Activated T-cell treated with anti-CD3 and anti-CD28 coated beads for 1 hour (primary cell): Measurements from ENCODE around the gene CD300LD.
"Not testable (repeated sequence)": the region's sequence is repeated elsewhere in the genome, so short reads cannot be mapped to it uniquely, and the experiment has no call there.

Source experiments
- DNase-seq: peaks from one replicate; pipeline ENCODE4 v3.0.0-alpha.2; 2020; ENCODE audit warnings: low read depth

The CD300LD gene

DNA sequence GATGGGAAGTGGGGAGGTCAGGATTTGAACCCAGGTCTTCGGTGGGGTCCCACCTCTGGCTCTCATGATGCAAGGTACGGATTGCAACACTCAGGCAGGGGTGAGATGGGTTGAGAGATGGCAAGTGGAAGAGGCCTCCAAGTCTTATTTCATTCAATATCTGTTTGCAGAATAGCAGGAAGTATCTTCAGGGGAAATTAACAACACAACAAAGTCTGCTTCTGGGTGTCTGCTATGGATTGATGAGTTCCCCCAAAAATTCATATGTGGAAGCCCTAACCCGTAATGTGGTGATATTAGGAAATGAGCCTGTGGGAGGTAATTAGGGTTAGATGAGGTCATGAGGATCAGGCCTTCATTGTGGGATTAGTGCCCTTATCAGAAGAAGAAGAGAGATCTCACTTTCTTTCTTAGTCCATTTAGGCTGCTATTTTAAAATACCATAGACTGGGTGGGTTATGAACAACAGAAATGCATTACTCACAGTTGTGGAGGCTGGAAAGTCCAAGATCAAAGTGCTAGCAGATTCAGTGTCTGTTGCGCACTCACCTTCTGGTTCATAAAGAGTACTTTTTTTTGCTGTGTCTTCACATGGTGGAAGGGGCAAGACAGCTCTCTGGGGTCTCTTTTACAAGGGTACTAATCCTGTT lies 20.3 kb downstream of the CD300LD start:
- DNase-seq = no peak

DNA sequence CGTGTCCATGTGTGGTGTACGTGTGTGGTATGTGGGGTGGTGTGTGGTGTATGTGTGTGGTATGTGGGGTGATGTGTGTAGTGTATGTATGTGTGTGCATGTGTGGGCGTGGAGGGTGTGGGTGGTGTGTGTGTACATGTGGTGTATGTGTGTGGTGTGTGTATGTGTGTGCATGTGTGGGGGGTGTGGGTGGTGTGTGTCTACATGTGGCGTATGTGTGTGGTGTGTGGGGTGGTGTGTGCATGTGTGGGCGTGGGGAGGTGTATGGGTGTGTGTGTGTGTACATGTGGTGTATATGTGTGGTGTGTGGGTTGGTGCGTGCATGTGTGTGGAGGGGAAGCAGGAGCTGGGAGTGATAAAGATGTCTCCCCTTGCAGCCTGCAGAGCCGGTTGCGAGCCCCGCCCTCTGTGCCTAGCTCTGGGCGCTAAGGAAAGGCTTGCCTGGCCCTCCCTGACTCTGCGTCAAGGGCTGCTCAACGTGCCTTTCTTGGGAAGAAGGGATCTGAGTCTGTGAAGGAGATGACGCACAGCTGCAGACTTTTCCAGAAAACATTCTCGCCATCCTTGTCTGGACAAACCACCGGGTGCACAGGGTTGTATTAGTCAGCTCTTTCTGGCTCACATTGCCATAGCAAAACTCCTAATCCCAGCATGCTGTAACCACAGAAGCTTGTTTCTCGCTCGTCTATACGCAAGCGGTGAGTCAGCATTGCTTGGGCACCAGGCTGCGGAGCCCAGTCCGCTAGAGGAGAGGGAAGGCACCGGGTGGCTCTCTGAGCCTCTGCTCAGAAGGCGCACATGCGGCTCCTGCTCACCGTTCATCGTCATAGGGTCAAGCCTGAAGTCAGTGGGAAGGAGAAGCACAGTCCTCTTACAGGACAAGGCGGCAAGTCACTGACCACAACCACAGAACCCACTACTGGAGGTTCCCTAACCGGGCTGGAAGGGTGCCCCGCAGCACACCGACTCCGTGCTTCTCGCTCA lies 22.8 kb downstream of the CD300LD start:
- no peak for DNase-seq

DNA sequence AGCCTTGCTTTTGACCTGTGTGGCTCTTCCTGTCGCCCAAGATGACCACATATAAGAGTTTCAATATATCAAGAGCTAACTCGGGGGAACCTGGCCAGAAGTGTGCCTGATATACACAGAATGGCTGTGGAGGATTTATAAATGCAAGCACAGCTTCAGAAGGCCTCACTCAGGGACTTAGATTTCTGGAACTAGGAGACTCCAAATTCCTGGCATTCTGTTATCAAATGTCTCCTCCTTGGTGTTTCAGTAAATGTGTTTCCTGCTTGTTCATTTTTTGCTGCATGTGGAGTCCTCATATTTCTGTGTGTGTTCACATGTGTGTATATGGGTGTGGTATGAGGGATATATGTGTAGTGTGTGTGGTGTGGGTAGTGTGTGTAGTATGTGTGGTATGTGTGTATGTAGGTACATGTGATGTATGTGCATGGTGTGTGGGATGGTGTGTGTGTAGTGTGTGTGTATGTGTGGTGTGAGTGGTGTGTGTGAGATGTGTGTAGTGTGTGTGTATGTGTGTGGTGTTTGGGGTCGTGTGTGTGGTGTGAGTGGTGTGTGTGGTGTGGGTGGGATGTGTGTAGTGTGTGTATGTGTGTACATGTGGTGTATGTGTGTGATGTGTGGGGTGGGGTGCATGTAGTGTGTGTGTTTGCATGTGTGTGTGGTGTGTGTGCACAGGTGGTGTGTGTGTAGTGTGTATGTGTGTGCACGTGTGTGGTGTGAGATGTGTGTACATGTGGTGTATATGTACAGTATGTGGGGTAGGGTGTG lies 23.8 kb downstream of the CD300LD start:
- no peak for DNase-seq

DNA sequence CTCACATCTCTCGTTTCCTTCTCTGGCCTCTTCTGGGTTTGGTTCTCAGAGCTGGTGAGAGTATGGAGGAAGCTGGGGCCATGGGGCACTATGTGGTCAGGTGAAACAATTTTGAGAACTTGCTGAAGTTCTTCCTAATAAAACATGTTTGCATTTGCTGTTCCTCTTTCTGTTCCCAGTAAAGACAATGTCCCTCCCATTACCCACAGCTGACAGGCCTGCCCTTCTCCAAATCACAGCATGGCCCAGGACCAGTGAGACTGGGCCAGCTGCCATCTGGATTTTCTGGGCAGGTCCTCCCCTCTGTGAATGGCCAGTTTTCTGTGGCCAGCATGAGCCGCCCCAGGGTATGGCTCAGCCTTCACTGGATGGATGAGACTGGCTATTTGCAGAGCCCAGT lies 24.7 kb downstream of the CD300LD start, which contains the start of gene CD300H:
TSS of gene CD300H (minus strand) at position 113 of the 400 bp plus-strand sequence.
- no peak for DNase-seq

DNA sequence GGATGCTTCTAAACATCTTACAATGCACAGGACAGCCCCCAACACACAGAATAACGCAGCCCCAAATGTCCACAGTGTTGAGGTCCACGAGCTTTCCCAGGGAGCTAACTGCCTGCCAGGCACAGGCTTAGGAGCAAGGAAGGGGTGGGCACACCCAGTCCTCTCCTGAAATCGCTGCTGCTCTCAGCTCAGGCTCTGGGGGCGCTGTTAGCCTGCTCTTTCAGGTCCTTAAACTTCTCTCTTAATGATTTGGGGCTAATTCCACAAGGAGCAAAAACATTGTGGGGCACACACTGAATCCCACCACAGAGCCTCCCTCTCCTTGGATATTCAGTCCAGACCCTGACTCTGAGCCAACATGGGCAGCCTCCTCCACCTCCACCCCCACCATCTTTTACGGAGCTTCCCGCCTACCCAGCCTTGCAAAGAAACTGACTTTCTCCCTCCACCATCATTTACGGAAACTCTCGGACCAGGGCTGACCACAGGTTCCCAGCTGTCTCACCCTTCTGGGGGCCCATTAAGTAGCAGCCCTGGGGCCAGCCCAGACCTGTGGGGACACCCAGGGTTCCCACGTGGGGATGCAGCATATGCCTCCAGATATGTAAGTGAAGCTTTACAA lies 25.8 kb downstream of the CD300LD start:
- DNase-seq = peak; percentile 10

DNA sequence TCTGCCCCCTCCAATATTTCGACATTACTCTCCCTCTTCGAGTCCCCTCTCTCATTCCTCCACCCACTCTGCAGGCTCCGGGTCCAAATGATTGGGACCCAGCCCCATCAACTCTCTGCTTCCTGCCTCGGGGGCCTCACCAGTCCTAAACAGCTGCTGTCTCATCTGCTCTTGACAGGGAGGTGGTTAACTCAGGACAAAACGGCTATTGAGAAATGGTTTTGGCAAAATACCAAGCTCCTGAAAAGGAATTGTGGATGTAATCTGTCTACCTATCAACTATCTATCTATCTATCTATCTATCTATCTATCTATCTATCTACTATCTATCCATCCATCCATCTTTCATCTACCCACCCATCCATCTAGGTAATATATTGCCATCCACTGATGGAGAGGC lies 27.0 kb downstream of the CD300LD start:
- DNase-seq = no peak

DNA sequence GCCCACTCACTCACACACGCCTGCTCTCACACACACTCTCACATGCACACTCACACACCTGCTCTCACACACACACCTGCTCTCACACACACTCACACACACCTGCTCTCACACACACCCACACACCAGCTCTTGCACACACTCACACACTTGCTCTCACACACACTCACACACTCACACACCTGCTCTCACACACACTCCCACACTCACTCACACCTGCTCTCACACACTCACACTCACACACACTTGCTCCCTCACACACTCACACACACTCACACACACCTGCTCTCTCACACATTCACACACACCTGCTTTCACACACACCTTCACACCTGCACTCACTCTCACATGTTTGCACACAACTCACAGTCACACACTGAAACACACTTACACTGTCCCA lies 28.7 kb downstream of the CD300LD start:
- no peak for DNase-seq

DNA sequence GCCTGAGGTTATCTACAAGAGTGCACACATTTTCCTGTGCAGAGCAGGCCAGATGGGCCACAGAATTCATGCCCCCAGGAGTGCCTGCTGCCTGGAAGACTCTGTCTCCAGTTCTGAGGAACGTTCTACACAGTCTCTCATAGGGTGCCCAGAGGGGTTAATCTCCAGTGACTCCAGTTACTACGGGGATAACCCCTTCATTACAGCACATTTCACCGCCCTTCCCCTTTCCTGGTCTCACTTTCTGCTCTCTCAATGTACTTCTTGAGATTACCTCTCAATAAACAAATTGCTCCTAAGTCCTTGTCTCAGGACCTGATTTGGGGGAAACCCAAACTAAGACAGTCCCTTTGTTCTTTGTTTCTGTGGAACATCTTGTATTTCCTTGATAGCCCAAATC lies 30.5 kb downstream of the CD300LD start:
- DNase-seq = no peak

DNA sequence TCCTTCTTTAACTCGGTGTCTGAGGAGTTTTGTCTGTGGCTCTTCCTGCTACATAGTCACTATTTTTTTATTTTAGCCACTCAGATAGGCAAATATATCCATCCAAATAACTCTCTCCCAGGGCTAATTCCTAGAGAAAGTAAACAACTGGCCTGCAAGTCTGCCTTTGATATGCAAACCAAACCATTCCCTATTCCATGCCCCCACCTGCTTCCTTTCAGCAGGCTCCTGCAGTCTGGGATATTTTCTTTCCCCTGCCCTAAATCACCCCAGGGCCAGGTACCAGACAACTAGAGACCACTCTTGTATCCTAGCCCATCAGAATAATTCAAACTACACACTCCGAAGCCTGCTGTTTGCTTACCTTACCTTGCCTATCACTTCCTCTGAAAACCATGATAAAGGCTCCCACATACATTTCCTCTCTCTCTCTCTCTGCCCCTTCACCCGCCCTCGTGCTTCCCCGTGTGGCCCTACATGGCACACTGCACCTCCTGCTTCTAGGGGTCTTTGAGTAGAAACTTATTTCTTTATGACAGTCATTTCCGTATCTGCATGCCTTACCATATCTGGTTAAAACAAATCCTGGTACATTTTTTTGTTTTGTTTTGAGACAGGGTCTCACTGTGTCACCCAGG lies 33.1 kb downstream of the CD300LD start:
- DNase-seq = no peak

DNA sequence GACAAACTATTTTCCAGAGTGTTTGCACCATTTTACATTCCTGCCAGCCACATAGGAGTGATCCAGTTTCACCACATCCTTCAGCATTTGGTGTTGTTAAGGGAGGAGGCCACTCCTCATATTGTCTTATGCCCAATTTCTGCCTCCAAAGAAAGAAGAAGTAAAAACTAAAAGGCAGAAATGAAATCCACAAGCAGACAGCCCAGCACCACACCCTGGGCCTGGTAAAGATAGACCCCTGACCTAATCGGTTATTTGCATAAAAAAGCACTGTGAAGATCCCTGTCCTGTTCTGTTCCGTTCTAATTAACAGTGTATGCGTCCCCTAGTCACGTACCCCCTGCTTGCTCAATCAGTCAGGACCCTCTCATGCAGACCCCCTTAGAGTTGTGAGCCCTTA lies 33.7 kb downstream of the CD300LD start:
- DNase-seq = not testable (repeated sequence)

DNA sequence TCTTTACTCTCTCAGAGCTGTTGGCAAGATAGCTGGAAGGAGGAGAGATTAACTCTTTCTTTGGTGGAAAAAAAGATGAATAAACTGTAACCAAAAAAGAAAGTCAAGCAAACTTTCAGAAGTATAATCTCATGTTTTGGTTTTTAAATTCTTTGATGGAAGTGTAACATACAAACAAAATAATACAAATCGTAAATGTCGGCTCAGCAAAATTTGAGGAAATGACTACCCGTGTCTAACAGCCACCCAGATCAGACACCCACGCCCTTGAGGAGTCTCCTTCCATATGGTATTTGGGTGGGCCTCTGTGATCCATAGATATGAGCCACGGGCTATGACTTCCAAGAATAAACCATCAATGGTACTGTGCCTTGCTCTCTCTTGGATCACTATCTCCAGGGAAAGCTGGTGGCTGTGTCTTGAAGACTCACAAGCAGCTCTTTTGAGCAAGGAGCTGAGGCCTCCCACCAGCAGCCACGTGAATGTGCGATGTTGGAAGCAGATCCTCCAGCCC lies 36.6 kb downstream of the CD300LD start:
- no peak for DNase-seq

DNA sequence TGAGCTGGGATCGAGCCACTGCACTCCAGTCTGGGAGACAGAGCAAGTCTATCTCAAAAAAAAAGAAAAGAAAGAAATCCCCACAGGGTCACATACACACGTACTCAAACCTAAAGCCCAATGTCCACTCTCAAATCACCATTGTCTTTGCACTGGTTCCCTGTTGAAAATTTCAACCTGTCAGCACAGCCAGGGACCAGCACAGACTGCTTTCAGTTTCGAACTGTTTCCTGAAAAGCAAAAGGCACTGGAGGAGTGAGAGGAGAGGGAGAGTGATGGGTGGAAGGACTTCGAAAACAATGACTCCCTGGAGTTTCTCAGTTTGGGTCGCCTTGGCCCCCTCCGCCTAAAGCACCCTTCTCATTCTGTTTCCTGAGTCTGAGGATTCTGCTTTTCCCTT lies 37.2 kb downstream of the CD300LD start:
- DNase-seq = no peak

DNA sequence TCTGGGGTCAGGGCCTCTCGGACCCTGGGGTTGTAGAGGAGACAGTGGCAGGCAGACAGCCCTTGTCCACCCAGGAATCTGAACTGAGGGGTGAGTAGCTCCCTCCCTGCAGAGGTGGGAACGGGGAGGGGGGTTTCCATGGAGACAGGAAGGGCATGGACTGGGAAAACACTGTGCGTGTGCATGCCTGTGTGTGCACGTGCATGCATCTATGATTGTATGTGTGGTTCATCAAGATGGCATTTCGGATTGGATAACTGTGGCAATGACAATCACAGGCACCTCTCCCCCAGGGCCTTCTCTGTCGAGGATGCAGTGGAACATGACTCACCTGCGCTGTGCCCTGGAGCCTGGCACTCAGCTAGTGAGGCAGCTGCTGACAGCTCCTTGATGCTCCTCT lies 40.0 kb downstream of the CD300LD start:
- no peak for DNase-seq

DNA sequence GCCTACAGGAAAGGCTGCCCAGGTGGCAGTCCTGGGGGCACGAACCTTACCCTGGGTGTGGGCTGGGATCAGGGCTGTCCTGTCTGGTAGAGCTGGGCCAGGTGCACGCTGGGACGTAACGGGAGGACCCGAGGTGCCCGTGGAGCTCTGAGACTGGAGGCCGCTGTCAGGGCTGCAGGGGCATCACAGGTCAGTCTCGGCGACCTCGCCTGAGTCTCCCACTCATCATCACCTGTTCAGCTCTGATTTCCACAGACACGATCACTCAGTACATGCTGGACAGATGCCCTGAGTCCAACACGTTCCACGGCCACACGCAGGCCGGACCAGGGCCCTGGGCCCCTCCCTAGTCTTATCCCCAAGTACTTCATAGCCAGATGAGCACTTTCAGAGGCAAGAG lies 41.5 kb downstream of the CD300LD start:
- DNase-seq = no peak

DNA sequence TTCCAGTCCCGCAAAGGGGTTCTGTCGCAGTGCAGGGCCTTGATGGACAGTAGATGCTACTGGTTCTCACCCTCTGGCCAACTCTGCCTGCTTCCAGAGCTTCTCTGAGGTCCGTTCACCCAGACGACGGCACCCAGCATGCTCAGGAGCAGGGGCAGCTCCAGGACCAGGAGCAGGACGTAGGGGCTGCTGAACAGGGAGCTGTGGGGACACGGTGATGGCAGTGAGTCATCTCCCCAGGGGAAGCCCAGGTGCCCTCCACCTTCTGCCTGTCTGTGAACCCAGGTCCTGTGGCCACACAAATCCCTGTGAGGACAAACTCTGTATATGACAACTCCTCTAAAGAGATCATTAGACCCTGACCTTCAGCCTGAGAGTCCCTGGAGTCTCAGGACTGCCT lies 42.7 kb downstream of the CD300LD start:
- DNase-seq = no peak

DNA sequence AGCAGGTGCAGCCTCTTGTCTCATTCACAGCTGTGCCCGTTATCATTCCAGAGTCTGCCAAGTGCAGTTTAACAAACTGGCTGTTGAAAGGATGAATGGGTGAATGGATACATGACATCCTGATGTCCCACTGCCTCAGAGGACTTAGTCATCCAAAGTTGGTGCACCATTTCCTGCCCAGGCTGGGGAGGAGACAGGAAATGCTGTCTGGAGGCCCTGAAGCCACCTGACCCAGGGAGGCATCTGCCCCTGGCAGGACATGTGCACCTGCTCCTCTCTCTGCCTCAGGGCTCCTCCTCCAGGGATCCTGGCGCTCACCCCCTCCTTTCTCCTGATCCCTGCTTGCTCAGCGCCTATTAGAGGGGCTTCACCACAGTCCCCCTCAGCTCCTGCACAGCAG lies 44.3 kb downstream of the CD300LD start:
- DNase-seq = no peak

DNA sequence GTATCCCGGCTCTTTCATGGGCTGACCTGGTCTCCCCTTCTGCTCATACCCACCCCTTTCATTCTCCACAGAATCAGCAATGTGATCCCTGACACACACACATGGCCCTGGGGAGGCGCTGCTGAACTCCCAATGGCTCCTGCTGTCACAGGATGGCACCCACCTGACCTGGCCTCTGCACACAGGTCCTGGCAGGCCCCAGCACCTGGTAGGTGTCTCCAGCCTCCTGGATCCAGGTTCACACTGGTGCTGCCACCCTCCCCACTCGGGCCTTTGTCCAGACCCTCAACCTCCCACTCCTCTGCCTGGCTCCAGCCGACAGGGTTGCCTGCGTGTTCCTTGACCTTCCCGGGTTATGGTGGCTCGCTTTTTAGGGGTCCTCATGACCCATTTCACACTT lies 44.8 kb downstream of the CD300LD start:
- DNase-seq = no peak

DNA sequence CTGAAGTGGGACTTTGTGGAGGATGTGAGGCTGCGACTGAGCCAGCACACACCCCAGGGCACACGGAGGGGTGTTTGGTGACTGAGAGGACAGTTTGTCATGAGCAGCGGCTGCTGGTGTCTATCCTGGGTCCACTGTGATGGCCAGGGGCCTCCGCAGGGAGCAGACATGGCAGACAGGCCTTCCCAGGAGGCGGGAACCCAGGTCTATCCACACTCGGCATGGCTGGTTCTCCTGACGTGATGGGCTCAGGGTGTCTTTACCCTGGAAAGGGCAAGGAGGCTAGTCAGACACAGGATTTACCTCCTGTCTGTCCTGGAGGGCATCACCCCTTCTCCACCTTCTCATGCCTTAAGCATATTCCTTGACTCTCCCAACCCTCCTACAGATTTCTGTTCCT lies 45.5 kb downstream of the CD300LD start:
- no peak for DNase-seq

DNA sequence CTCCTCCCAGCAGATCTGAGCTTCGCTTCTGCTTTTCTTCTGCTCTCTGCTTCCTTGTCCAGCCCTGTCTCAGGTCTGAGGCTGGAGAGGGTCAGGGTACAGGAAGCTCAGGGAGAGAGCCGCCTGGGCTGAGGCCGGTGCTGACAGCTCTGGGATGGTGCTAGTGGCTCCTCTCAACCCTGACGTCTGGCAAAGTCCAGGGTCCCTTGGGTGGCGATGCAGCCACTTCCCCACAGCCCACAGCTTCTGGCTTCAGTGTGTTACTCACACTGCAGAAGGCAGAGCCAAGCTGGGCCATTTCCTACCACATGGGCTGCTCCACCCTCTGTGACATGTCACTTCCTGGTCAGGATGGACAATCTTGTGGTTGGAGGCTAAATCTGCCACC lies 46.2 kb downstream of the CD300LD start, which contains the start of gene CD300C:
TSS of gene CD300C (minus strand) at position 273 of the 388 bp plus-strand sequence. CDS start 333 bp downstream, outside the sequence.
- no peak for DNase-seq

DNA sequence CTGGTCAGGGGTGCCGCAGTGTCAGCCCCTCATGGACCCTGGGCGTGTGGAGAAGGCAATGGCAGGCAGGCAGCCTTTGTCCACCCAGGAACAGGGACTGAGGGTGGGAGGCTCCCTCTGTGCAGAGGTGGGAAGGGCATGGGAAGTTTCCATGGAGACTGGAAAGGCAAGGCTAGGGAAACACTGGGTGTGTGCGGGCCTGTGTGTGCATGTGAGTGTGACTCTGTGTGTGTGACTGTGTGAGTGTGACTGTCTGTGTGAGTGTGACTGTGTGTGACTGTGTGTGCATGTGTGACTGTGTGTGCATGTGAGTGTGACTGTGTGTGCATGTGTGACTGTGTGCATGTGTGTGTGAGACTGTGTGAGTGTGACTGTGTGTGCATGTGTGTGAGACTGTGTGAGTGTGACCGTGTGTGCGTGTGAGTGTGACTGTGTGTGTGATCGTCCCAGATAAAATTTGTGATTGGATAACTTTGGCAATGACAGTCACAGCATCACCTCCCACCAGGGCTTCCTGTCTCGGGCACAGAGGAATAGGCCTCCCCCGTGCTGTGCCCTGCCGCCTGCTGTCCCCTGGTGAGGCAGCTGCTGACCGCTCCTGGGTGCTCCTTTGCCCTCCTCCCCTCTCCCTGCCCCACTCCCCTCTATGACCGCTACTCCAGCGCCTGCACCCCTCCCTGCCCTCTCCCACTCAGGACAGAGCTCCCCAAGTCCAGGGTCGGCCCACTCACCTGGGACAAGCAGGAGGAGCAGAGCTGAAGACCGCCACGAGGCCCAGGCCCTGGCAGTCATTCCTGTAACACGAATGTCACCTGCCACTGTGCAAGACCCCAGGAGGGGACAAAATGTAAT lies 46.9 kb downstream of the CD300LD start:
- no peak for DNase-seq
